H1 (cell line): ENCODE measurements around the gene ANKRD40. TPM values are rescaled to one million over a fixed set of nuclear protein-coding genes. Genes with fewer than 3 reads are reported as not detected.

ENCODE experiments used
- CTCF ChIA-PET: fragments of 300-600 bp; sonication (Branson Sonifier 250); formaldehyde crosslinking; loops from one replicate; lab custom pipeline; 2021; ENCODE audit not compliant: partially characterized antibody; lab: Charles Lee
- POLR2A ChIA-PET: fragments of 300-600 bp; sonication (Branson Sonifier 250); formaldehyde crosslinking; loops from one replicate; lab custom pipeline; 2021; ENCODE audit warnings: inconsistent platforms; ENCODE audit not compliant: partially characterized antibody; lab: Charles Lee
- DNase-seq, 2 experiments: peaks; one replicate each; pipeline versions ENCODE4 v3.0.0 to v3.0.0-alpha.2; 2010 to 2022; ENCODE audit warnings: low spot score in 2 of 2, low read depth in 1 of 2, mixed read lengths in 1 of 2
- FAIRE-seq: peaks from 2 replicates; lab custom pipeline; 2011; peaks lifted over from hg19 to GRCh38; lab: Jason Lieb, UNC
- H2AFZ ChIP-seq: 2 replicates; pipeline ENCODE4 v1.8.1; 2012; ENCODE audit warnings: low read length, inconsistent platforms
- H2AK5ac ChIP-seq: 2 replicates; pipeline ENCODE4 v1.6.1; 2013; ENCODE audit warnings: low read depth, low read length
- H2BK120ac ChIP-seq: replicated peaks from 2 replicates; pipeline ENCODE3; 2013; ENCODE audit warnings: low read depth, low read length, inconsistent platforms
- H2BK12ac ChIP-seq: 2 replicates; pipeline ENCODE4 v1.6.1; 2013; ENCODE audit warnings: low read depth, low read length
- H2BK15ac ChIP-seq: 2 replicates; pipeline ENCODE4 v1.6.1; 2013; ENCODE audit warnings: low read length
- H2BK20ac ChIP-seq: 2 replicates; pipeline ENCODE4 v1.6.1; 2013; ENCODE audit warnings: low read length
- H2BK5ac ChIP-seq: 2 replicates; pipeline ENCODE4 v1.6.1; 2013; ENCODE audit warnings: low read depth, low read length
- H3K14ac ChIP-seq: 2 replicates; pipeline ENCODE4 v1.6.1; 2013; ENCODE audit warnings: inconsistent platforms; ENCODE audit not compliant: insufficient read length
- H3K18ac ChIP-seq: 2 replicates; pipeline ENCODE4 v1.6.1; 2013; ENCODE audit warnings: low read length; ENCODE audit errors: extremely low read depth
- H3K23ac ChIP-seq: 2 replicates; pipeline ENCODE4 v1.6.1; 2013; ENCODE audit warnings: inconsistent platforms; ENCODE audit not compliant: insufficient read length
- H3K23me2 ChIP-seq: 2 replicates; pipeline ENCODE4 v1.6.1; 2013; ENCODE audit warnings: low read depth, low read length
- H3K27ac ChIP-seq: 2 replicates; pipeline ENCODE4 v1.6.1; 2011; ENCODE audit warnings: low read depth, low read length, inconsistent platforms
- H3K27me3 ChIP-seq, 4 experiments: replicated peaks in 1 of 4; 1 replicate in 1 of 4; 2 replicates in 3 of 4; pipeline versions ENCODE4 v1.6.1 to v1.8.1; 2011 to 2013; ENCODE audit warnings: low read length in 3 of 4, mild to moderate bottlenecking in 3 of 4, inconsistent platforms in 2 of 4, mixed read lengths in 2 of 4, moderate library complexity in 1 of 4; ENCODE audit not compliant: control insufficient read depth in 3 of 4, insufficient read depth in 3 of 4; ENCODE audit errors: extremely low read depth in 1 of 4
- H3K36me3 ChIP-seq, 4 experiments: 2 replicates each; pipeline versions ENCODE4 v1.6.1 to v1.8.1; 2011 to 2013; ENCODE audit warnings: mild to moderate bottlenecking in 4 of 4, low read length in 3 of 4, moderate library complexity in 2 of 4, control low read depth in 1 of 4, inconsistent platforms in 1 of 4; ENCODE audit not compliant: insufficient read depth in 4 of 4, control insufficient read depth in 2 of 4
- H3K4ac ChIP-seq: replicated peaks from 2 replicates; pipeline ENCODE3; 2013; ENCODE audit warnings: low read length, low read depth, mixed read lengths, inconsistent platforms; ENCODE audit not compliant: insufficient read length
- H3K4me1 ChIP-seq, 4 experiments: replicated peaks in 1 of 4; 1 replicate in 1 of 4; 2 replicates in 3 of 4; pipeline versions ENCODE4 v1.6.1 to v1.8.1; 2011 to 2013; ENCODE audit warnings: low read length in 3 of 4, inconsistent platforms in 2 of 4, mixed read lengths in 1 of 4; ENCODE audit not compliant: insufficient read depth in 4 of 4, control insufficient read depth in 3 of 4
- H3K4me2 ChIP-seq, 2 experiments: 2 replicates each; pipeline versions ENCODE4 v1.6.1 to v1.8.1; 2011 to 2013; ENCODE audit warnings: low read depth in 2 of 2, low read length in 2 of 2, control low read depth in 1 of 2, inconsistent platforms in 1 of 2, mild to moderate bottlenecking in 1 of 2; ENCODE audit not compliant: insufficient read depth in 1 of 2
- H3K4me3 ChIP-seq, 4 experiments: fragments of 200-600, 300-600 bp in 1 of 4; sonication (generic), shearing (Covaris generic), sonication (Bioruptor Twin) in 1 of 4; 2 replicates each; pipeline versions ENCODE4 v1.5.1 to v1.8.1; 2011 to 2016; ENCODE audit warnings: low read length in 4 of 4, low read depth in 3 of 4, control low read depth in 2 of 4, inconsistent platforms in 2 of 4, mild to moderate bottlenecking in 2 of 4, mixed read lengths in 1 of 4, moderate library complexity in 1 of 4; ENCODE audit not compliant: insufficient read depth in 2 of 4; ENCODE audit errors: extremely low read depth in 1 of 4
- H3K56ac ChIP-seq: replicated peaks from 2 replicates; pipeline ENCODE3; 2013; ENCODE audit warnings: low read depth, mild to moderate bottlenecking, mixed read lengths, low read length, inconsistent platforms; ENCODE audit not compliant: insufficient read length
- H3K79me1 ChIP-seq: 2 replicates; pipeline ENCODE4 v1.6.1; 2013; ENCODE audit warnings: low read depth, low read length, control low read depth
- H3K79me2 ChIP-seq, 2 experiments: 2 replicates each; pipeline versions ENCODE4 v1.6.1 to v1.8.1; 2012 to 2013; ENCODE audit warnings: low read length in 2 of 2, mild to moderate bottlenecking in 2 of 2, inconsistent platforms in 1 of 2; ENCODE audit not compliant: insufficient read depth in 2 of 2, control insufficient read depth in 1 of 2
- H3K9ac ChIP-seq, 4 experiments: replicated peaks in 1 of 4; 1 replicate in 1 of 4; 2 replicates in 3 of 4; pipeline versions ENCODE4 v1.6.1 to v1.8.1; 2011 to 2013; ENCODE audit warnings: low read depth in 3 of 4, low read length in 3 of 4, control low read depth in 2 of 4, mild to moderate bottlenecking in 2 of 4, moderate library complexity in 2 of 4, inconsistent platforms in 1 of 4; ENCODE audit errors: extremely low read depth in 1 of 4
- H3K9me3 ChIP-seq, 2 experiments: 2 replicates each; pipeline versions ENCODE4 v1.6.1 to v1.8.1; 2012 to 2013; ENCODE audit warnings: mild to moderate bottlenecking in 2 of 2, moderate library complexity in 2 of 2, control low read depth in 1 of 2, inconsistent platforms in 1 of 2, low read depth in 1 of 2, low read length in 1 of 2, mixed read lengths in 1 of 2; ENCODE audit not compliant: insufficient read depth in 2 of 2
- H4K20me1 ChIP-seq, 2 experiments: replicated peaks in 1 of 2; 2 replicates each; pipeline versions ENCODE3 to v1.8.1; 2011 to 2013; ENCODE audit warnings: inconsistent platforms in 2 of 2, low read length in 2 of 2, mild to moderate bottlenecking in 1 of 2; ENCODE audit not compliant: insufficient read depth in 2 of 2, control insufficient read depth in 1 of 2
- H4K5ac ChIP-seq: 2 replicates; pipeline ENCODE4 v1.6.1; 2013; ENCODE audit warnings: low read length, low read depth, mixed read lengths, inconsistent platforms; ENCODE audit not compliant: insufficient read length
- H4K8ac ChIP-seq: 2 replicates; pipeline ENCODE4 v1.8.0; 2013; ENCODE audit warnings: mild to moderate bottlenecking, moderate library complexity, low read length, inconsistent platforms; ENCODE audit not compliant: insufficient read depth; ENCODE audit errors: extremely low read depth
- H4K91ac ChIP-seq: replicated peaks from 2 replicates; pipeline ENCODE3; 2013; ENCODE audit warnings: low read length, mixed read lengths, inconsistent platforms; ENCODE audit not compliant: insufficient read length
- CEBPB ChIP-seq: IDR thresholded peaks from 2 replicates; pipeline ENCODE4 v1.6.1; 2012; ENCODE audit warnings: low read depth, low read length
- KDM1A ChIP-seq: fragments of 200-600, 300-600 bp; sonication (generic); IDR thresholded peaks from 2 replicates; pipeline ENCODE4 v1.7.1; 2016; ENCODE audit warnings: mild to moderate bottlenecking, low read length, borderline replicate concordance
- WGBS, 2 experiments: shearing (Covaris generic) in 1 of 2; methylation state at CpG; one replicate each; pipeline versions ENCODE4 v1.1.6 to v1.1.7; 2013 to 2015; ENCODE audit warnings: low lambda C conversion rate in 2 of 2, mixed read lengths in 2 of 2, inconsistent platforms in 1 of 2, low coverage in 1 of 2, missing lambda C conversion rate in 1 of 2; ENCODE audit not compliant: insufficient replicate concordance in 2 of 2, insufficient coverage in 1 of 2, insufficient read length in 1 of 2; ENCODE audit errors: extremely low coverage in 1 of 2, missing lambda C conversion rate in 1 of 2; 5-methylcytosine and 5-hydroxymethylcytosine counted together
- polyA plus RNA-seq, 7 experiments: library from polyadenylated mRNA; depleted of rRNA in 3 of 7; stranded (reverse) in 5 of 7; unstranded in 2 of 7; fragments of >200 nt in 5 of 7; fragments of 200-250 nt in 2 of 7; gene quantifications; 1 replicate in 5 of 7; 2 replicates in 1 of 7; 4 replicates in 1 of 7; pipeline versions ENCODE4 v1.2.1 to v1.2.3, GENCODE V29; 2011 to 2013; ENCODE audit warnings: missing spikeins in 2 of 7, mixed read lengths in 2 of 7
- total RNA-seq: library from RNA; stranded (reverse); fragmentation: NEBNext Ultra II Directional; extraction: Animal tissue kit (Norgen Biotek cat#: 25700); gene quantifications from 2 replicates; pipeline ENCODE4 v1.2.1, GENCODE V29; 2021

The ANKRD40 gene
- total and polyA plus RNA-seq, 2 of the 8 experiments (the other 6 are each of a cell fraction or from before 2014, with no cell fraction given): 26.1 to 50.1 TPM

DNA sequence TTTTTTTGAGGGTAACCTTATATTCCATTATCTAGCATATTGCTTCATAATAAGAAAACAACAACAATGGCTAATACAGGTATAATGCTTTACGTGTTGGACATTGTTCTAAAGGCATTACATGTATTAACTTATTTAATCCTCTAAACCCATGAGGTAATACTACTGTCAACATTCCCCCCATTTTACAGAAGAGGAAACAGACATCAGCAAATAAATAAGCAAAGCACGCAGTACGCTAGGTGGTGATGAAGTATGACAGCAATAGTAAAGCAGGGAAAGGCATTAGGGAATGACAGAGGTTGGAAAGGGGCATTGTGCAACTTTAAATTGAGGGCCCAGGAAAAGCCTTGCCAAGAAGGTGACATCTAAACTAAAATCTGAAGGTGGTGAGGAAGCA lies 4.6 kb downstream of the ANKRD40 start:
- no peak overlapping the region for H2AK5ac ChIP-seq
- no peak for FAIRE-seq
- no peak overlapping the region for H4K5ac ChIP-seq
- H4K8ac ChIP-seq: no peak overlapping the region
- H3K23ac ChIP-seq: no peak overlapping the region
- ChIA-PET POLR2A (no interaction called here), CTCF (interaction anchor here (0.6 to 4.1 kb wide), 5 partner anchors 8 to 158 kb away, joined by 3 to 26 read pairs (median 18); no protein-coding TSS in a partner anchor)
- H3K4me3 ChIP-seq: no peak overlapping the region
- no peak for DNase-seq
- no peak overlapping the region for H3K9ac ChIP-seq
- no peaks in the 10 kb centered on the region for H4K20me1 ChIP-seq
- no peaks in the 10 kb centered on the region; a peak in 2 of 7 replicates for H3K4me1 ChIP-seq
- no peak overlapping the region for H3K4ac ChIP-seq
- H3K56ac ChIP-seq: no peak overlapping the region
- WGBS, 2 experiments: 93% methylated on average over 3 of the region's 3 CpGs; no CpG with 5 or more reads in 1 of the 2 experiments
- no peak overlapping the region for H3K4me2 ChIP-seq
- no peak overlapping the region for H3K18ac ChIP-seq
- no peak overlapping the region for H3K27ac ChIP-seq
- H2BK20ac ChIP-seq: no peak overlapping the region
- H2BK120ac ChIP-seq: no peak overlapping the region
- H3K79me2 ChIP-seq: peaks cover 0 to 34% of the 10 kb centered on the region in 2 experiments; a peak in 3 of 4 replicates
- no peak overlapping the region for H4K91ac ChIP-seq
- peaks cover 8 to 28% (median 11%) of the 10 kb centered on the region in 4 experiments; a peak in 7 of 8 replicates for H3K36me3 ChIP-seq
- H2BK15ac ChIP-seq: no peak overlapping the region
- H3K14ac ChIP-seq: no peak overlapping the region
- TF ChIP-seq CEBPB (no peak), KDM1A (no peak)
- no peak overlapping the region for H2BK12ac ChIP-seq
- no peaks in the 10 kb centered on the region for H3K27me3 ChIP-seq
- H3K9me3 ChIP-seq: no peaks in the 10 kb centered on the region
- H2BK5ac ChIP-seq: no peak overlapping the region
- H3K23me2 ChIP-seq: peaks cover 2% of the 10 kb centered on the region
- H3K79me1 ChIP-seq: peaks cover 3% of the 10 kb centered on the region
- no peak overlapping the region for H2AFZ ChIP-seq
